ENCODE results near the gene CLEC4M. TPM values are rescaled to one million over a fixed set of nuclear protein-coding genes. Genes with fewer than 3 reads are reported as not detected.

Gene CLEC4M
- total RNA-seq, 1 experiment from 2014 or later, result not detected

GRCh38 chr19:7739801-7740681 lies 23.0 kb upstream of the CLEC4M start:
- no peak overlapping the region for H3K23ac ChIP-seq (ENCODE audit: insufficient read length, low read depth, low read length)
- H4K5ac ChIP-seq (ENCODE audit: insufficient read length, low read depth, low read length), result no peak overlapping the region
- Mint-ChIP-seq H3K4me3 (no peak overlapping the region), H3K27me3 (ENCODE audit: low read depth) (peaks cover 72% of the 10 kb centered on the region), H3K36me3 (ENCODE audit: insufficient read depth in 1 of 3, low read depth in 3 of 3) (no peaks in the 10 kb centered on the region; a peak in 1 of 7 replicates), H3K9me3 (no peaks in the 10 kb centered on the region), H3K4me1 (peaks cover 4 to 10% of the 10 kb centered on the region in 2 experiments), H3K27ac (no peak overlapping the region)
- H3K4me2 ChIP-seq (ENCODE audit: insufficient read depth, insufficient read length, low read length), result no peak overlapping the region
- no peaks in the 10 kb centered on the region for H4K20me1 ChIP-seq (ENCODE audit: control insufficient read depth, insufficient read depth, insufficient read length)
- H3K4ac ChIP-seq (ENCODE audit: low read depth, low read length), result no peak overlapping the region
- no CpG with 5 or more reads among the region's 19 CpGs for WGBS (ENCODE audit: extremely low coverage, insufficient read length, low lambda C conversion rate)
- no peak for DNase-seq
- TF ChIP-seq, protein P1, sequence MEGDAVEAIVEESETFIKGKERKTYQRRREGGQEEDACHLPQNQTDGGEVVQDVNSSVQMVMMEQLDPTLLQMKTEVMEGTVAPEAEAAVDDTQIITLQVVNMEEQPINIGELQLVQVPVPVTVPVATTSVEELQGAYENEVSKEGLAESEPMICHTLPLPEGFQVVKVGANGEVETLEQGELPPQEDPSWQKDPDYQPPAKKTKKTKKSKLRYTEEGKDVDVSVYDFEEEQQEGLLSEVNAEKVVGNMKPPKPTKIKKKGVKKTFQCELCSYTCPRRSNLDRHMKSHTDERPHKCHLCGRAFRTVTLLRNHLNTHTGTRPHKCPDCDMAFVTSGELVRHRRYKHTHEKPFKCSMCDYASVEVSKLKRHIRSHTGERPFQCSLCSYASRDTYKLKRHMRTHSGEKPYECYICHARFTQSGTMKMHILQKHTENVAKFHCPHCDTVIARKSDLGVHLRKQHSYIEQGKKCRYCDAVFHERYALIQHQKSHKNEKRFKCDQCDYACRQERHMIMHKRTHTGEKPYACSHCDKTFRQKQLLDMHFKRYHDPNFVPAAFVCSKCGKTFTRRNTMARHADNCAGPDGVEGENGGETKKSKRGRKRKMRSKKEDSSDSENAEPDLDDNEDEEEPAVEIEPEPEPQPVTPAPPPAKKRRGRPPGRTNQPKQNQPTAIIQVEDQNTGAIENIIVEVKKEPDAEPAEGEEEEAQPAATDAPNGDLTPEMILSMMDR (conservative IDR thresholded peaks at IDR 0.05), result no peak
- no peak overlapping the region for H3T11ph ChIP-seq (ENCODE audit: low read length)
- no peak overlapping the region for H2AFZ ChIP-seq (ENCODE audit: low read length)
- no peak overlapping the region for H3K27ac ChIP-seq (ENCODE audit: insufficient read length, low read depth, low read length)
- H3K27me3 ChIP-seq (ENCODE audit: insufficient read depth, low read length), result no peaks in the 10 kb centered on the region
- H2BK15ac ChIP-seq (ENCODE audit: low read depth, low read length), result 0 out of 2 replicates have a peak overlapping the region, but pooled peaks have one; percentile 53
- H3K23me2 ChIP-seq (ENCODE audit: insufficient read length, low read depth, low read length, poor library complexity, severe bottlenecking), result no peaks in the 10 kb centered on the region
- no peak overlapping the region for H3K9ac ChIP-seq (ENCODE audit: extremely low read depth, insufficient read length, low read length)
- H4K91ac ChIP-seq (ENCODE audit: insufficient read length, low read depth, low read length), result no peak overlapping the region
- no peak overlapping the region for H3K14ac ChIP-seq (ENCODE audit: insufficient read depth, low read length)
- H3K4me1 ChIP-seq (ENCODE audit: insufficient read depth, low read length), result peaks cover 3% of the 10 kb centered on the region; the same call in 1 of the 2 replicates
- no peak overlapping the region for H2AK5ac ChIP-seq (ENCODE audit: insufficient read length, low read length)
- H3K79me2 ChIP-seq (ENCODE audit: insufficient read depth, low read length), result no peaks in the 10 kb centered on the region
- H3K79me1 ChIP-seq (ENCODE audit: insufficient read depth, low read depth, low read length, poor library complexity, severe bottlenecking), result no peaks in the 10 kb centered on the region
- H3K9me3 ChIP-seq (ENCODE audit: control insufficient read depth, low read depth, low read length), result no peaks in the 10 kb centered on the region
- no peak overlapping the region for H2BK120ac ChIP-seq (ENCODE audit: low read depth, low read length, poor library complexity, severe bottlenecking)
- no peak overlapping the region for H2BK20ac ChIP-seq (ENCODE audit: low read depth, low read length, poor library complexity, severe bottlenecking)
- H4K8ac ChIP-seq (replicated peaks; ENCODE audit: insufficient read length, low read depth, low read length), result no peak overlapping the region
- no peak overlapping the region for H2BK12ac ChIP-seq (ENCODE audit: insufficient read length, low read depth, low read length)
- no peak overlapping the region for H3K18ac ChIP-seq (ENCODE audit: insufficient read length, low read depth, low read length)
- H2BK5ac ChIP-seq (ENCODE audit: insufficient read length, low read length), result no peak overlapping the region
- H3K56ac ChIP-seq (ENCODE audit: insufficient read length, low read depth, low read length), result no peak overlapping the region

Measured in H9 (cell line).